Activated CD4-positive, alpha-beta T cell treated with anti-CD3 and anti-CD28 coated beads, Interleukin-2, amount 10 ng/mL, durations not matched to agents 7 days and 5 days (primary cell): ENCODE data around the gene MOAP1. TPM values are rescaled to one million over a fixed set of nuclear protein-coding genes. Genes with fewer than 3 reads are reported as not detected.
"Not testable (repeated sequence)": the region's sequence is repeated elsewhere in the genome, so short reads cannot be mapped to it uniquely, and the experiment has no call there.

Experiments used
- CTCF ChIA-PET: fragments of 350-600 bp; sonication (Branson Sonifier 250); formaldehyde crosslinking; loops from one replicate; lab custom pipeline; 2021; ENCODE audit warnings: antibody characterized with exemption; lab: Charles Lee
- POLR2A ChIA-PET: fragments of 350-600 bp; sonication (Branson Sonifier 250); formaldehyde crosslinking; loops from one replicate; lab custom pipeline; 2021; ENCODE audit warnings: antibody characterized with exemption; lab: Charles Lee
- DNase-seq: peaks from one replicate; pipeline ENCODE4 v3.0.0-alpha.2; 2020
- H3K27ac Mint-ChIP-seq: one replicate; pipeline ENCODE4 v1.8.0; 2021; ENCODE audit warnings: mild to moderate bottlenecking, moderate library complexity, mixed read lengths
- H3K27me3 Mint-ChIP-seq: one replicate; pipeline ENCODE4 v1.8.0; 2021; ENCODE audit warnings: mixed read lengths
- H3K36me3 Mint-ChIP-seq: one replicate; pipeline ENCODE4 v1.8.0; 2021; ENCODE audit warnings: low read depth, mixed read lengths
- H3K4me1 Mint-ChIP-seq: one replicate; pipeline ENCODE4 v1.8.0; 2021; ENCODE audit warnings: mixed read lengths
- H3K4me3 Mint-ChIP-seq: one replicate; pipeline ENCODE4 v1.8.0; 2021; ENCODE audit warnings: mild to moderate bottlenecking, moderate library complexity, mixed read lengths
- H3K9me3 Mint-ChIP-seq: one replicate; pipeline ENCODE4 v1.8.0; 2021; ENCODE audit warnings: mixed read lengths
- total RNA-seq, 2 experiments: library from RNA; stranded (reverse); gene quantifications; one replicate each; pipeline ENCODE4 v1.2.3, GENCODE V29; 2021

The MOAP1 gene
- total RNA-seq, 2 experiments from 2014 or later = 23.3 to 25.3 TPM

- H3K9me3 Mint-ChIP-seq, H3K4me1 Mint-ChIP-seq, H3K4me3 Mint-ChIP-seq, H3K36me3 Mint-ChIP-seq, H3K27me3 Mint-ChIP-seq, POLR2A ChIA-PET, DNase-seq, H3K27ac Mint-ChIP-seq: not testable (repeated sequence)
- CTCF ChIA-PET = interaction anchor here (0.6 to 1.5 kb wide), 4 partner anchors 9 to 439 kb away, joined by 3 to 6 read pairs (median 4); no protein-coding TSS in a partner anchor
Measured at GRCh38 chr14:93174731-93175130, 10.0 kb downstream of the MOAP1 start.

- H3K36me3 Mint-ChIP-seq = no peaks in the 10 kb centered on the region
- H3K4me3 Mint-ChIP-seq = no peak overlapping the region
- H3K27ac Mint-ChIP-seq = no peak overlapping the region
- no peak for DNase-seq
- POLR2A ChIA-PET = no interaction called here
- CTCF ChIA-PET = interaction anchor here (0.6 to 1.5 kb wide), 3 partner anchors 10 to 439 kb away, joined by 4 to 6 read pairs (median 5); no protein-coding TSS in a partner anchor
- no peaks in the 10 kb centered on the region for H3K9me3 Mint-ChIP-seq
- peaks cover 6% of the 10 kb centered on the region for H3K4me1 Mint-ChIP-seq
- peaks cover 3% of the 10 kb centered on the region for H3K27me3 Mint-ChIP-seq
Measured at GRCh38 chr14:93173943-93174395, 10.7 kb downstream of the MOAP1 start.

GRCh38 chr14:93171376-93171775 lies 13.3 kb downstream of the MOAP1 start:
- Mint-ChIP-seq H3K4me1 (no peaks in the 10 kb centered on the region), H3K27me3 (peaks cover 3% of the 10 kb centered on the region), H3K27ac (no peak overlapping the region), H3K4me3 (no peak overlapping the region), H3K36me3 (no peaks in the 10 kb centered on the region), H3K9me3 (no peaks in the 10 kb centered on the region)
- no peak for DNase-seq
- POLR2A ChIA-PET = interaction anchor here (0.6 to 0.7 kb wide), 2 partner anchors 13 to 77 kb away, joined by 3 to 5 read pairs; no protein-coding TSS in a partner anchor
- CTCF ChIA-PET = interaction anchor here (2.1 kb wide), 1 partner anchor 13 kb away, joined by 7 read pairs; the partner anchor contains the start of genes LYSET and MOAP1

- CTCF ChIA-PET = interaction anchor here (1.3 to 2.1 kb wide), 2 partner anchors 9 to 14 kb away, joined by 4 to 7 read pairs; partner anchors contain the start of genes LYSET and MOAP1
- H3K27ac Mint-ChIP-seq, H3K27me3 Mint-ChIP-seq, H3K9me3 Mint-ChIP-seq, DNase-seq, POLR2A ChIA-PET, H3K4me3 Mint-ChIP-seq, H3K36me3 Mint-ChIP-seq, H3K4me1 Mint-ChIP-seq: not testable (repeated sequence)
Measured at GRCh38 chr14:93170141-93170540, 14.6 kb downstream of the MOAP1 start.

- POLR2A ChIA-PET, H3K4me3 Mint-ChIP-seq, DNase-seq, H3K9me3 Mint-ChIP-seq, H3K27ac Mint-ChIP-seq, H3K4me1 Mint-ChIP-seq, H3K27me3 Mint-ChIP-seq, H3K36me3 Mint-ChIP-seq: not testable (repeated sequence)
- CTCF ChIA-PET = interaction anchor here (1.3 to 2.1 kb wide), 2 partner anchors 9 to 15 kb away, joined by 4 to 7 read pairs; partner anchors contain the start of genes LYSET and MOAP1
Measured at GRCh38 chr14:93169619-93170018, 15.1 kb downstream of the MOAP1 start.

GRCh38 chr14:93168610-93169009 lies 16.1 kb downstream of the MOAP1 start:
- H3K4me1 Mint-ChIP-seq, POLR2A ChIA-PET, H3K9me3 Mint-ChIP-seq, DNase-seq, H3K4me3 Mint-ChIP-seq, H3K27me3 Mint-ChIP-seq, H3K27ac Mint-ChIP-seq, H3K36me3 Mint-ChIP-seq: not testable (repeated sequence)
- CTCF ChIA-PET = interaction anchor here (1.2 kb wide), 2 partner anchors 27 to 217 kb away, joined by 4 read pairs; no protein-coding TSS in a partner anchor

GRCh38 chr14:93165271-93166265 lies 19.1 kb downstream of the MOAP1 start:
- DNase-seq, H3K4me3 Mint-ChIP-seq, H3K27me3 Mint-ChIP-seq, H3K4me1 Mint-ChIP-seq, H3K9me3 Mint-ChIP-seq, POLR2A ChIA-PET, H3K36me3 Mint-ChIP-seq, H3K27ac Mint-ChIP-seq, CTCF ChIA-PET: not testable (repeated sequence)

GRCh38 chr14:93163564-93163963 lies 21.1 kb downstream of the MOAP1 start:
- no peaks in the 10 kb centered on the region for H3K9me3 Mint-ChIP-seq
- no peaks in the 10 kb centered on the region for H3K27me3 Mint-ChIP-seq
- CTCF ChIA-PET = no interaction called here
- no peaks in the 10 kb centered on the region for H3K4me1 Mint-ChIP-seq
- no peaks in the 10 kb centered on the region for H3K36me3 Mint-ChIP-seq
- no peak for DNase-seq
- POLR2A ChIA-PET = no interaction called here
- H3K4me3 Mint-ChIP-seq = no peak overlapping the region
- H3K27ac Mint-ChIP-seq = no peak overlapping the region

GRCh38 chr14:93161411-93161940 lies 23.2 kb downstream of the MOAP1 start:
- CTCF ChIA-PET = no interaction called here
- H3K9me3 Mint-ChIP-seq = no peaks in the 10 kb centered on the region

GRCh38 chr14:93160353-93160801 lies 24.3 kb downstream of the MOAP1 start:
- no peaks in the 10 kb centered on the region for H3K9me3 Mint-ChIP-seq
- no peak overlapping the region for H3K27ac Mint-ChIP-seq
- CTCF ChIA-PET = no interaction called here
- H3K4me3 Mint-ChIP-seq = no peak overlapping the region
- no peaks in the 10 kb centered on the region for H3K27me3 Mint-ChIP-seq
- H3K4me1 Mint-ChIP-seq = no peaks in the 10 kb centered on the region
- POLR2A ChIA-PET = no interaction called here
- DNase-seq = peak; percentile 14
- H3K36me3 Mint-ChIP-seq = no peaks in the 10 kb centered on the region

More at GRCh38 chr14:93161411-93161940, 23.2 kb downstream of the MOAP1 start:
- H3K27me3 Mint-ChIP-seq = no peaks in the 10 kb centered on the region
- POLR2A ChIA-PET = no interaction called here
- no peaks in the 10 kb centered on the region for H3K36me3 Mint-ChIP-seq
- H3K4me1 Mint-ChIP-seq = no peaks in the 10 kb centered on the region
- no peak overlapping the region for H3K4me3 Mint-ChIP-seq
- no peak overlapping the region for H3K27ac Mint-ChIP-seq
- no peak for DNase-seq

- CTCF ChIA-PET = interaction anchor here (0.6 kb wide), 1 partner anchor 1402 kb away, joined by 5 read pairs; no protein-coding TSS in a partner anchor
- peak; percentile 17 for DNase-seq
- H3K4me3 Mint-ChIP-seq, H3K27me3 Mint-ChIP-seq, H3K27ac Mint-ChIP-seq, POLR2A ChIA-PET, H3K9me3 Mint-ChIP-seq, H3K36me3 Mint-ChIP-seq, H3K4me1 Mint-ChIP-seq: not testable (repeated sequence)
Measured at GRCh38 chr14:93159625-93160352, 24.9 kb downstream of the MOAP1 start.

GRCh38 chr14:93158349-93158748 lies 26.3 kb downstream of the MOAP1 start:
- H3K9me3 Mint-ChIP-seq, H3K36me3 Mint-ChIP-seq, H3K27ac Mint-ChIP-seq, H3K4me1 Mint-ChIP-seq, DNase-seq, H3K27me3 Mint-ChIP-seq, CTCF ChIA-PET, POLR2A ChIA-PET, H3K4me3 Mint-ChIP-seq: not testable (repeated sequence)
